GM18868 (cell line): ENCODE data around the gene STAT5B.

Experiments used
- ATAC-seq: cut with Tn5 transposase; IDR thresholded peaks from one replicate; pipeline ENCODE4 v1.9.1; 2021; ENCODE audit warnings: mild to moderate bottlenecking, moderate library complexity; ENCODE audit not compliant: unreplicated experiment

The STAT5B gene

DNA sequence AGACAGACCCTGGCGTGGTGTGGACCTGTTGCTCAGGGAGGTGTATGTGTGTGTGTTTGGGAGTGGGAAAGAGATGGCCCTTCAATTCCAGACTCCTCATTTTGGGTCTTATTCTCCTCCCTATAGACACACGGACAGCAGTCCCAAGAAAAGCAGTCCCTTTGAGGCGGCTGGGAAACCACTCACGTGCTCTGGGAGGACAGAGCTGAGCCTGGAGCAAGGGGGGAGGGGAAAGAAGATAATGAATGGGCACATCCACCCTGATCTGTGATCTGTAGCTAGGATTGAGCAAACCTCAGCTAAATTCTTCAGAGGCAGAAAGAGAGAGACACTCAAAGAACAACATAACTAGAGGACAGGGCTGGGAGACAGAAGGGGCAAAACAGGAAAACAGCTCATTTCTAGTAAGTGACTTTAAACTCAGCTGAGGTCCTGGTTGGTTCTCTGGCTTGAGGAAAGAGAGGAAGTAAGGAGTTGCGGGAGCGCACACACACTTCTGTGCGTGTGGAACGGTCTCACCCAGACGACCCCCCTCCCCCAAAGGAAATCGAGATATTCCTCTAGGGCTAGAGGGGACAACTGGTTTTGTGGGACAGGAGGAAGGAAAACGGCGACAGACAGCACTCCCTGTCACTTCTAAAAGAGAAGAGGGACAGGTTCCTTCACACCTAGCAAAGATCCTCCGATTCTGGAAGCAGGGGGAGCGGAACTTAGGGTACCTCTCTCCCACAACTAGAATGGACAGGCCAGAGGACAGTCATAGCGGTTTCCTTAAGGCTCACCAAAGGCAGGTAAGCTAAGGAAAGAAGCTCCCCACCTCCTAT lies 122.1 kb downstream of the STAT5B start:
- ATAC-seq = no peak
